A673 (cell line): ENCODE results near the gene CDH20.

Source experiments
- CTCF ChIP-seq: fragments of 300-800, 200-600 bp; sonication (generic); conservative IDR thresholded peaks from 2 replicates; pipeline ENCODE4 v1.5.1; 2017; ENCODE audit warnings: low read depth, mild to moderate bottlenecking, antibody characterized with exemption, low read length, moderate library complexity, mixed read lengths
- EZH2 ChIP-seq: fragments of 200-600 bp; sonication (generic); IDR thresholded peaks from 2 replicates; pipeline ENCODE4 v1.6.1; 2017; ENCODE audit warnings: borderline replicate concordance, low read depth, mild to moderate bottlenecking, mixed read lengths, antibody characterized with exemption, low read length; ENCODE audit not compliant: poor library complexity, severe bottlenecking

GRCh38 chr18:61542596-61542995 lies 209.4 kb downstream of the CDH20 start:
- no peak for TF ChIP-seq CTCF
- TF ChIP-seq EZH2, result no peak
